GM23338 (cell line): ENCODE data around the gene LRCH3. TPM values are rescaled to one million over a fixed set of nuclear protein-coding genes. Genes with fewer than 3 reads are reported as not detected.
"Not testable (repeated sequence)": the region's sequence is repeated elsewhere in the genome, so short reads cannot be mapped to it uniquely, and the experiment has no call there.

Experiments used
- ATAC-seq: fragments of 200-7000 bp; cut with Tn5 transposase; 3 replicates; pipeline ENCODE4 v1.9.1; 2020
- DNase-seq: peaks from one replicate; pipeline ENCODE4 v3.0.0-alpha.2; 2015; ENCODE audit warnings: low spot score
- H2AFZ ChIP-seq: fragments of 200-600 bp; sonication (generic); 2 replicates; pipeline ENCODE4 v1.8.0; 2016; ENCODE audit warnings: antibody characterized with exemption, mild to moderate bottlenecking, moderate library complexity
- H3F3A ChIP-seq: fragments of 200-600 bp; sonication (generic); replicated peaks from 2 replicates; pipeline ENCODE4 v1.8.0; 2017; ENCODE audit warnings: antibody characterized with exemption, mixed run types, low read depth
- H3K27ac ChIP-seq: fragments of 200-600 bp; sonication (generic); 2 replicates; pipeline ENCODE4 v1.6.1; 2016; ENCODE audit warnings: low read depth
- H3K27me3 ChIP-seq: fragments of 200-600 bp; sonication (generic); 2 replicates; pipeline ENCODE4 v1.8.0; 2016; ENCODE audit warnings: mild to moderate bottlenecking, mixed run types, moderate library complexity; ENCODE audit not compliant: insufficient read depth
- H3K36me3 ChIP-seq: fragments of 200-600 bp; sonication (generic); 2 replicates; pipeline ENCODE4 v1.8.0; 2016; ENCODE audit warnings: mild to moderate bottlenecking; ENCODE audit not compliant: insufficient read depth
- H3K4me1 ChIP-seq: fragments of 200-600 bp; sonication (generic); 2 replicates; pipeline ENCODE4 v1.8.0; 2016; ENCODE audit warnings: mild to moderate bottlenecking, moderate library complexity; ENCODE audit not compliant: insufficient read depth
- H3K4me2 ChIP-seq: fragments of 200-600 bp; sonication (generic); 2 replicates; pipeline ENCODE4 v1.7.1; 2017; ENCODE audit warnings: mixed run types
- H3K4me3 ChIP-seq: fragments of 200-600 bp; sonication (generic); 2 replicates; pipeline ENCODE4 v1.6.1; 2016; ENCODE audit warnings: mixed run types
- H3K79me2 ChIP-seq: fragments of 200-600 bp; sonication (generic); replicated peaks from 2 replicates; pipeline ENCODE4 v1.8.0; 2017; ENCODE audit warnings: mild to moderate bottlenecking; ENCODE audit not compliant: insufficient read depth
- H3K9me2 ChIP-seq: fragments of 200-600 bp; sonication (generic); 2 replicates; pipeline ENCODE4 v1.8.0; 2017; ENCODE audit not compliant: insufficient read depth
- H4K20me1 ChIP-seq: fragments of 200-600 bp; sonication (generic); replicated peaks from 2 replicates; pipeline ENCODE4 v1.8.0; 2017; ENCODE audit warnings: mild to moderate bottlenecking; ENCODE audit not compliant: insufficient read depth
- H3K27ac Mint-ChIP-seq: 2 replicates; pipeline ENCODE4 v1.8.0; 2020; ENCODE audit warnings: inconsistent platforms, mild to moderate bottlenecking, moderate library complexity, mixed read lengths
- H3K27me3 Mint-ChIP-seq: 3 replicates; pipeline ENCODE4 v1.8.0; 2022; ENCODE audit warnings: low read depth, mild to moderate bottlenecking, moderate library complexity, mixed read lengths, inconsistent platforms; ENCODE audit not compliant: insufficient read depth, poor library complexity
- H3K36me3 Mint-ChIP-seq: 3 replicates; pipeline ENCODE4 v1.8.0; 2021; ENCODE audit warnings: low read depth, mild to moderate bottlenecking, inconsistent platforms, moderate library complexity, mixed read lengths
- H3K4me1 Mint-ChIP-seq: 3 replicates; pipeline ENCODE4 v1.8.0; 2020; ENCODE audit warnings: mild to moderate bottlenecking, inconsistent platforms, mixed read lengths
- H3K4me3 Mint-ChIP-seq: 3 replicates; pipeline ENCODE4 v1.8.0; 2021; ENCODE audit warnings: moderate library complexity, mild to moderate bottlenecking, inconsistent platforms, mixed read lengths
- H3K9me3 Mint-ChIP-seq: 3 replicates; pipeline ENCODE4 v1.8.0; 2020; ENCODE audit warnings: moderate library complexity, mild to moderate bottlenecking, inconsistent platforms, mixed read lengths
- CREB1 ChIP-seq: fragments of 250-450 bp; sonication (Bioruptor Pico); IDR thresholded peaks from 2 replicates; pipeline ENCODE4 v1.5.0; 2020; ENCODE audit warnings: low read depth, mild to moderate bottlenecking, moderate library complexity
- CTCF ChIP-seq, 2 experiments: fragments of 200-600 bp in 1 of 2; sonication (generic) in 1 of 2; conservative IDR thresholded peaks; 2 replicates each; pipeline versions ENCODE4 v1.5.1 to v1.6.1; 2016 to 2017; ENCODE audit warnings: antibody characterized with exemption in 2 of 2, low read depth in 2 of 2, mild to moderate bottlenecking in 2 of 2, moderate library complexity in 1 of 2
- ETS1 ChIP-seq: IDR thresholded peaks from 2 replicates; pipeline ENCODE4 v1.6.1; 2016; ENCODE audit warnings: antibody characterized with exemption
- EZH2 ChIP-seq: fragments of 200-600 bp; sonication (generic); IDR thresholded peaks from one replicate; pipeline ENCODE4 v1.8.0; 2017; ENCODE audit warnings: antibody characterized with exemption, mild to moderate bottlenecking, low read depth; ENCODE audit not compliant: unreplicated experiment
- EZH2phosphoT487 ChIP-seq: fragments of 200-600 bp; sonication (generic); IDR thresholded peaks from one replicate; pipeline ENCODE4 v1.8.1; 2018; ENCODE audit warnings: antibody characterized with exemption; ENCODE audit not compliant: unreplicated experiment
- NANOG ChIP-seq: IDR thresholded peaks from 2 replicates; pipeline ENCODE4 v1.6.1; 2016; ENCODE audit warnings: antibody characterized with exemption, borderline replicate concordance
- REST ChIP-seq: IDR thresholded peaks from one replicate; pipeline ENCODE4 v1.6.1; 2018; ENCODE audit warnings: antibody characterized with exemption; ENCODE audit not compliant: unreplicated experiment
- ZNF114 ChIP-seq: fragments of 250-450 bp; sonication (Bioruptor Pico); IDR thresholded peaks from 2 replicates; pipeline ENCODE4 v1.5.0; 2020; ENCODE audit warnings: mild to moderate bottlenecking, moderate library complexity
- ZNF331 ChIP-seq: fragments of 250-450 bp; sonication (Bioruptor Pico); IDR thresholded peaks from 2 replicates; pipeline ENCODE4 v1.5.0; 2020; ENCODE audit warnings: low read depth, mild to moderate bottlenecking, moderate library complexity
- ZNF462 ChIP-seq: fragments of 250-450 bp; sonication (Bioruptor Pico); IDR thresholded peaks from 2 replicates; pipeline ENCODE4 v1.5.0; 2020; ENCODE audit warnings: mild to moderate bottlenecking, moderate library complexity
- polyA plus RNA-seq: library from polyadenylated mRNA; unstranded; fragments of >200 nt; fragmentation: Nextera tagmentation; extraction: Ambion mirVana; gene quantifications from 2 replicates; pipeline ENCODE4 v1.2.1, GENCODE V29; 2016
- total RNA-seq: library from RNA; depleted of rRNA; stranded (reverse); fragments of >200 nt; shearing (Covaris generic); gene quantifications from 2 replicates; pipeline ENCODE4 v1.2.3, GENCODE V29; 2014

Gene LRCH3
- total and polyA plus RNA-seq, 2 experiments from 2014 or later = 22.9 to 60.0 TPM

- Histone ChIP-seq H3K4me1 (no peaks in the 10 kb centered on the region), H3K4me2 (no peak overlapping the region), H4K20me1 (no peaks in the 10 kb centered on the region), H3F3A (no peaks in the 10 kb centered on the region), H3K9me2 (no peaks in the 10 kb centered on the region), H3K36me3 (no peaks in the 10 kb centered on the region), H2AFZ (no peak overlapping the region), H3K4me3 (no peak overlapping the region), H3K27me3 (no peaks in the 10 kb centered on the region), H3K27ac (no peak overlapping the region), H3K79me2 (no peaks in the 10 kb centered on the region)
- ATAC-seq (no peak), DNase-seq (no peak)
- H3K4me3 Mint-ChIP-seq = no peak overlapping the region
- no peaks in the 10 kb centered on the region; the same call in 1 of the 3 replicates for H3K9me3 Mint-ChIP-seq
- H3K4me1 Mint-ChIP-seq = peaks cover 6% of the 10 kb centered on the region; the same call in 2 of the 3 replicates
- no peak overlapping the region for H3K27ac Mint-ChIP-seq
- H3K27me3 Mint-ChIP-seq = no peaks in the 10 kb centered on the region
- TF ChIP-seq ZNF114 (CRISPR knock-in tag) (no peak), ZNF331 (CRISPR knock-in tag) (no peak), EZH2phosphoT487 (no peak), NANOG (no peak), ZNF462 (no peak), ETS1 (no peak), CTCF (conservative IDR thresholded peaks at IDR 0.05; ENCODE audit: low read depth in 2 of 2) (no peak), EZH2 (no peak), CREB1 (no peak), REST (no peak)
- no peaks in the 10 kb centered on the region for H3K36me3 Mint-ChIP-seq
Measured at GRCh38 chr3:197907196-197907595, 116.1 kb downstream of the LRCH3 start.

- not testable (repeated sequence) for ATAC-seq, H3F3A ChIP-seq, H3K4me1 ChIP-seq, H3K79me2 ChIP-seq, H3K4me3 Mint-ChIP-seq, DNase-seq, H2AFZ ChIP-seq, H3K9me3 Mint-ChIP-seq, H3K27me3 Mint-ChIP-seq, H3K36me3 Mint-ChIP-seq, H3K4me3 ChIP-seq, H3K27me3 ChIP-seq, H3K36me3 ChIP-seq, H3K9me2 ChIP-seq, H3K27ac ChIP-seq, H3K4me2 ChIP-seq, H3K27ac Mint-ChIP-seq, H4K20me1 ChIP-seq
- H3K4me1 Mint-ChIP-seq = peaks cover 17% of the 10 kb centered on the region; the same call in 2 of the 3 replicates
Measured at GRCh38 chr3:197908550-197908949, 117.5 kb downstream of the LRCH3 start.
